DND-41 (cell line): ENCODE results near the gene SCRN2.

Source experiments
- CTCF ChIP-seq: IDR thresholded peaks from 2 replicates; pipeline ENCODE4 v1.5.1; 2012; ENCODE audit warnings: borderline replicate concordance, low read length, moderate library complexity, mild to moderate bottlenecking; ENCODE audit not compliant: poor library complexity, severe bottlenecking; ENCODE audit errors: extremely low read depth
- EZH2 ChIP-seq: IDR thresholded peaks from 3 replicates; pipeline ENCODE4 v1.6.1; 2012; ENCODE audit warnings: borderline replicate concordance, low read depth, mild to moderate bottlenecking, moderate library complexity, low read length, inconsistent platforms; ENCODE audit not compliant: severe bottlenecking

- TF ChIP-seq EZH2: no peak
- no peak for TF ChIP-seq CTCF
Measured at GRCh38 chr17:47856830-47857229, 15.8 kb upstream of the SCRN2 start.
